ENCODE data around the gene MCM8. TPM values are rescaled to one million over a fixed set of nuclear protein-coding genes. Genes with fewer than 3 reads are reported as not detected.

MCM8 gene
- total RNA-seq, 1 donor from 2014 or later: 2.5 TPM

- H3K27ac ChIP-seq: no peak overlapping the region
- H3K9me3 ChIP-seq: no peaks in the 10 kb centered on the region
- no peak overlapping the region for H3K4me3 ChIP-seq
- intact Hi-C loops (cut with DNase I): no loop called here
- H3K27me3 ChIP-seq: no peaks in the 10 kb centered on the region
- DNase-seq (ENCODE audit: extremely low spot score in 2 of 2): no peak
- H3K36me3 ChIP-seq: peaks cover 0 to 56% of the 10 kb centered on the region in 2 donors
- no peak for TF ChIP-seq POLR2AphosphoS5 (IDR thresholded peaks at IDR 0.05; ENCODE audit: insufficient read depth in 1 of 2, low read depth in 1 of 2)
- TF ChIP-seq POLR2A (IDR thresholded peaks at IDR 0.05): no peak
- TF ChIP-seq, protein P1, sequence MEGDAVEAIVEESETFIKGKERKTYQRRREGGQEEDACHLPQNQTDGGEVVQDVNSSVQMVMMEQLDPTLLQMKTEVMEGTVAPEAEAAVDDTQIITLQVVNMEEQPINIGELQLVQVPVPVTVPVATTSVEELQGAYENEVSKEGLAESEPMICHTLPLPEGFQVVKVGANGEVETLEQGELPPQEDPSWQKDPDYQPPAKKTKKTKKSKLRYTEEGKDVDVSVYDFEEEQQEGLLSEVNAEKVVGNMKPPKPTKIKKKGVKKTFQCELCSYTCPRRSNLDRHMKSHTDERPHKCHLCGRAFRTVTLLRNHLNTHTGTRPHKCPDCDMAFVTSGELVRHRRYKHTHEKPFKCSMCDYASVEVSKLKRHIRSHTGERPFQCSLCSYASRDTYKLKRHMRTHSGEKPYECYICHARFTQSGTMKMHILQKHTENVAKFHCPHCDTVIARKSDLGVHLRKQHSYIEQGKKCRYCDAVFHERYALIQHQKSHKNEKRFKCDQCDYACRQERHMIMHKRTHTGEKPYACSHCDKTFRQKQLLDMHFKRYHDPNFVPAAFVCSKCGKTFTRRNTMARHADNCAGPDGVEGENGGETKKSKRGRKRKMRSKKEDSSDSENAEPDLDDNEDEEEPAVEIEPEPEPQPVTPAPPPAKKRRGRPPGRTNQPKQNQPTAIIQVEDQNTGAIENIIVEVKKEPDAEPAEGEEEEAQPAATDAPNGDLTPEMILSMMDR (IDR thresholded peaks at IDR 0.05): no peak
- no peaks in the 10 kb centered on the region for H3K4me1 ChIP-seq
Measured at GRCh38 chr20:6036213-6036612, 85.8 kb downstream of the MCM8 start.

DNA sequence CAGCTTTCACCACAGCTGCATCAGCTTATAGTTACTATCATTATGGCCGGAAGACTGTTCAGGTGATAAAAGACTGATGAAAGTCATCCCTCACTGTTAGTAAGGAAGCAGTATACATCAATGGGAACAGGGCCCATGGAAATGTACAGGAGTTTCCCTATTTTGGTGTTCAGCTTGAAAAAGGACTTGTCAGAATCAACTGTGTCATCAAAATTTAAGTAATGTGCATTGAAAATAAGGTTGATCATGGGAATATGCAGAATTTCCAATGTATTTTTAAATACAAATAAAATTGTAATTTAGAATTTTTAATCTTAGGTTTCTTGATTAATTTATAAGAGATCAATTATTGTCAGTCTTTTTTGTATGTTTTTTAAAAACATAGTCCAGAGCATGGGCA, 86.6 kb downstream of the MCM8 start:
- no peak overlapping the region for H3K27ac ChIP-seq
- intact Hi-C loops (cut with DNase I): no loop called here
- DNase-seq (ENCODE audit: extremely low spot score in 2 of 2): no peak
- H3K4me3 ChIP-seq: no peak overlapping the region
- no peaks in the 10 kb centered on the region for H3K4me1 ChIP-seq
- TF ChIP-seq, protein P1 (IDR thresholded peaks at IDR 0.05): no peak
- TF ChIP-seq POLR2AphosphoS5 (IDR thresholded peaks at IDR 0.05; ENCODE audit: insufficient read depth in 1 of 2, low read depth in 1 of 2): no peak
- no peak for TF ChIP-seq POLR2A (IDR thresholded peaks at IDR 0.05)
- H3K27me3 ChIP-seq: no peaks in the 10 kb centered on the region
- no peaks in the 10 kb centered on the region for H3K9me3 ChIP-seq
- peaks cover 0 to 64% of the 10 kb centered on the region in 2 donors for H3K36me3 ChIP-seq

- Histone ChIP-seq H3K27me3 (no peaks in the 10 kb centered on the region), H3K36me3 (peaks cover 0 to 66% of the 10 kb centered on the region in 2 donors), H3K4me1 (no peaks in the 10 kb centered on the region), H3K9me3 (no peaks in the 10 kb centered on the region), H3K27ac (no peak overlapping the region), H3K4me3 (no peak overlapping the region)
- intact Hi-C loops (cut with DNase I): no loop called here
- TF ChIP-seq POLR2A (IDR thresholded peaks at IDR 0.05) (no peak), POLR2AphosphoS5 (IDR thresholded peaks at IDR 0.05; ENCODE audit: insufficient read depth in 1 of 2, low read depth in 1 of 2) (no peak)
- TF ChIP-seq, protein P1 (IDR thresholded peaks at IDR 0.05): no peak
- DNase-seq (ENCODE audit: extremely low spot score in 2 of 2): no peak
Measured at GRCh38 chr20:6038256-6038655, 87.8 kb downstream of the MCM8 start.

DNA sequence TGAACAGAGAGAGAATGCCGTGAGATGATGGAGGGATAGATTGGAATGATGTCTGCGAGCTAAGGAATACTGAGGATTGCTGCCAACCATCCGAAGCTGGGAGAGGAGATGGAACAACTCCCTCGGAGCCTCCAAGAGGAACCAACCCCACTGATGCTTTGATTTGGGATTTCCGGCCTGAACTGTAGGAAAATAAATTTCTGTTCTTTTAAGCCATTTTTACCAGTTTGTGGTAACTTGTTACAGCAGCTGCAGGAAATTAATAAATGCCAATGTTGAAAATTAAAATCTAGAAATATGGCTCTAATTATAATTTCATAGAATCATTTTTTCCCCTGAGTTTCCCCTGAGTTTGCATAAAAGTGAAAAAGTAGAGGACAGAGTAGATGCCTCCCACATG, 89.3 kb downstream of the MCM8 start:
- H3K36me3 ChIP-seq: peaks cover 0 to 56% of the 10 kb centered on the region in 2 donors
- H3K9me3 ChIP-seq: no peaks in the 10 kb centered on the region
- TF ChIP-seq, protein P1 (IDR thresholded peaks at IDR 0.05): no peak
- TF ChIP-seq POLR2AphosphoS5 (IDR thresholded peaks at IDR 0.05; ENCODE audit: insufficient read depth in 1 of 2, low read depth in 1 of 2) (no peak), POLR2A (IDR thresholded peaks at IDR 0.05) (no peak)
- no peak overlapping the region for H3K27ac ChIP-seq
- DNase-seq (ENCODE audit: extremely low spot score in 2 of 2): no peak
- H3K4me3 ChIP-seq: no peak overlapping the region
- intact Hi-C loops (cut with DNase I): no loop called here
- H3K27me3 ChIP-seq: no peaks in the 10 kb centered on the region
- H3K4me1 ChIP-seq: no peaks in the 10 kb centered on the region

GRCh38 chr20:6040540-6040939, 90.1 kb downstream of the MCM8 start:
- intact Hi-C loops (cut with DNase I): no loop called here
- no peak overlapping the region for H3K4me3 ChIP-seq
- H3K9me3 ChIP-seq: no peaks in the 10 kb centered on the region
- H3K27ac ChIP-seq: no peak overlapping the region
- no peak for DNase-seq (ENCODE audit: extremely low spot score in 2 of 2)
- H3K36me3 ChIP-seq: peaks cover 0 to 48% of the 10 kb centered on the region in 2 donors
- TF ChIP-seq, protein P1 (IDR thresholded peaks at IDR 0.05): no peak
- no peak for TF ChIP-seq POLR2A (IDR thresholded peaks at IDR 0.05)
- TF ChIP-seq POLR2AphosphoS5 (IDR thresholded peaks at IDR 0.05; ENCODE audit: insufficient read depth in 1 of 2, low read depth in 1 of 2): no peak
- no peaks in the 10 kb centered on the region for H3K4me1 ChIP-seq
- H3K27me3 ChIP-seq: no peaks in the 10 kb centered on the region

Measured in vagina (tissue), 2 donors.